Parietal lobe (tissue), 1 donor: Measurements from ENCODE around the gene NLRP8. TPM values are rescaled to one million over a fixed set of nuclear protein-coding genes. Genes with fewer than 3 reads are reported as not detected.

Experiments
- total RNA-seq: library from RNA; depleted of rRNA; stranded (reverse); fragments of >200 nt; gene quantifications from one replicate; pipeline ENCODE4 v1.2.3, GENCODE V29; 2014

NLRP8 gene
- not detected for total RNA-seq

GRCh38 chr19:55947532-55947931 lies at the start of gene NLRP8:
NLRP8 (plus strand) TSS chr19:55947832.

GRCh38 chr19:55931936-55932386 lies 15.7 kb upstream of the NLRP8 start, which contains the start of gene NLRP13:
NLRP13 (minus strand) TSS chr19:55932336; CDS start chr19:55932311, 25 bp downstream.

GRCh38 chr19:55986487-55986886 lies 38.9 kb downstream of the NLRP8 start, which contains the start of gene NLRP5:
NLRP5 (plus strand) TSS chr19:55986775.

Other genes starting within 250 kb of the NLRP8 start
- not detected for gene NLRP9, start 209.4 kb upstream of the NLRP8 start, total RNA-seq
- gene RFPL4A, start 188.7 kb upstream of the NLRP8 start, total RNA-seq: not detected
- gene RFPL4AL1, start 178.7 kb upstream of the NLRP8 start, total RNA-seq: not detected
- gene NLRP11, start 115.8 kb upstream of the NLRP8 start, total RNA-seq: not detected
- gene NLRP4, start 111.3 kb upstream of the NLRP8 start, total RNA-seq: not detected
- gene NLRP13, start 15.5 kb upstream of the NLRP8 start, total RNA-seq: not detected
- not detected for gene NLRP5, start 38.9 kb downstream of the NLRP8 start, total RNA-seq
- 14.4 TPM for gene ZNF787, start 173.5 kb downstream of the NLRP8 start, total RNA-seq
- gene ZNF444, start 193.5 kb downstream of the NLRP8 start, total RNA-seq: 13.5 TPM
- gene GALP, start 228.2 kb downstream of the NLRP8 start, total RNA-seq: not detected
- not detected for gene ZSCAN5B, start 250.0 kb downstream of the NLRP8 start, total RNA-seq